NCI-H82 treated with DMSO at 0.1 percent for 48 hours (cell line): ENCODE measurements around the gene UHRF1.
"Not testable (repeated sequence)": the region's sequence is repeated elsewhere in the genome, so short reads cannot be mapped to it uniquely, and the experiment has no call there.

Source experiments
- DNase-seq: peaks from one replicate; lab custom pipeline; 2025; ENCODE audit not compliant: unreplicated experiment; lab: John Stamatoyannopoulos, UW

Gene UHRF1

GRCh38 chr19:4970558-4971423, 61.5 kb downstream of the UHRF1 start:
- DNase-seq, result no peak

GRCh38 chr19:4971424-4971793, 62.1 kb downstream of the UHRF1 start:
- no peak for DNase-seq

- DNase-seq, result no peak
Observed at GRCh38 chr19:4971816-4972495, 62.7 kb downstream of the UHRF1 start.

GRCh38 chr19:4972509-4973230, 63.4 kb downstream of the UHRF1 start:
- no peak for DNase-seq

- DNase-seq, result no peak
Observed at GRCh38 chr19:4974880-4975469, 65.7 kb downstream of the UHRF1 start.

GRCh38 chr19:4975601-4976000, 66.3 kb downstream of the UHRF1 start:
- not testable (repeated sequence) for DNase-seq

GRCh38 chr19:4976401-4977298, 67.3 kb downstream of the UHRF1 start:
- DNase-seq, result no peak

- DNase-seq, result no peak
Observed at GRCh38 chr19:4977299-4978174, 68.2 kb downstream of the UHRF1 start.

- DNase-seq, result no peak
Observed at GRCh38 chr19:4979211-4979807, 70.0 kb downstream of the UHRF1 start.

- no peak for DNase-seq
Observed at GRCh38 chr19:4980067-4980466, 70.8 kb downstream of the UHRF1 start.

GRCh38 chr19:4980838-4981680, 71.8 kb downstream of the UHRF1 start:
- DNase-seq, result no peak

- DNase-seq, result no peak
Observed at GRCh38 chr19:4981681-4981958, 72.3 kb downstream of the UHRF1 start.

GRCh38 chr19:4983346-4984105, 74.2 kb downstream of the UHRF1 start:
- no peak for DNase-seq

- DNase-seq, result no peak
Observed at GRCh38 chr19:4984106-4984380, 74.7 kb downstream of the UHRF1 start.

GRCh38 chr19:4984438-4984990, 75.2 kb downstream of the UHRF1 start:
- DNase-seq, result no peak

- no peak for DNase-seq
Observed at GRCh38 chr19:4985551-4985991, 76.3 kb downstream of the UHRF1 start.

- no peak for DNase-seq
Observed at GRCh38 chr19:4986056-4986455, 76.8 kb downstream of the UHRF1 start.
